SKM-1 treated with dmso at 0.1 percent for 144 hours (cell line): ENCODE results near the gene DMWD.
"Not testable (repeated sequence)": the region's sequence is repeated elsewhere in the genome, so short reads cannot be mapped to it uniquely, and the experiment has no call there.

Experiments
- DNase-seq: peaks from one replicate; lab custom pipeline; 2025; ENCODE audit not compliant: unreplicated experiment; lab: John Stamatoyannopoulos, UW

DMWD gene

GRCh38 chr19:45817010-45817724, 24.5 kb upstream of the DMWD start:
- peak; percentile 71 for DNase-seq

DNA sequence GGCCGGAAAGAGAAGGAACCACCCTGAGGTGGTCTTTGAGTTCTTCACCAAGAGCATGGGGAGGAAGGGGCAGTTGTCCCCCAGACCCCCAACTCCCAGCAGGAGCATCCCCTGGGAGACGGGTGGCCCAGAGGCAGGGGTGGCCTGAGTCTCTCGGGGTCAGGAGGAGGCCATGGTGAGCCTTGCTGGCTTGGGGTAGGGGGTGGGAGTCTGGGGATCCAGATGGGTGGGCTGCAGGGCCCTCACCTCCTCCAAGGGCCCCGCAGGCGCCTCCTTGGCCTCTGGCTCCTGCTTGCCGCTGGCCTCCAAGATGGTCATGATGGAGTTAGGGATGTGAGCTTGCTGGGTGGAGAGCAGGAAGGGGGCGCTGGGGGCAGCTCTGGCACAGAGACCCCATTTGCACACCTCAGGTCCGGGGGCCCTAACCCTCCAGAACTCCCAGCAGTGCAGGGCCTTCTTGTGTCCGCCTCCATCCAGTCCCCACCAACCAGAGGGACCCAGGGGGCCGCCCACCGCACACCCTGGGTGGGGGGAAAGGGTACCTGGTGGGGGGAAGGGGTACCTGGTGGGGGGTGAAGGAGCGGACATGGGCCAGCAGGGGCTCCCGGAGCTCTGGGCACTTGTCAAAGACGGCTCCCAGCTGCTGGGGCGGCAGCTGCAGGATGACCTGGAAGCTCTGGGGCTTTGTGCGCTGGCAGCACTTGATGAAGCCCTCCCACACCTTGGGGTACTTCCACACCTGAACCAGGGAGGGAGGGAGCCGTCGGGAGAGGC, 23.8 kb upstream of the DMWD start:
- DNase-seq: no peak

- DNase-seq: no peak
Measured at GRCh38 chr19:45815481-45816216, 23.0 kb upstream of the DMWD start.

GRCh38 chr19:45814851-45815480, 22.3 kb upstream of the DMWD start, which contains the start of gene RSPH6A:
Gene RSPH6A (minus strand): TSS chr19:45815308. CDS start chr19:45815176, 132 bp downstream.
- DNase-seq: no peak

GRCh38 chr19:45814166-45814780, 21.6 kb upstream of the DMWD start:
- DNase-seq: no peak

- no peak for DNase-seq
Measured at GRCh38 chr19:45812297-45812696, 19.7 kb upstream of the DMWD start.

GRCh38 chr19:45809643-45810159, 17.1 kb upstream of the DMWD start:
- no peak for DNase-seq

DNA sequence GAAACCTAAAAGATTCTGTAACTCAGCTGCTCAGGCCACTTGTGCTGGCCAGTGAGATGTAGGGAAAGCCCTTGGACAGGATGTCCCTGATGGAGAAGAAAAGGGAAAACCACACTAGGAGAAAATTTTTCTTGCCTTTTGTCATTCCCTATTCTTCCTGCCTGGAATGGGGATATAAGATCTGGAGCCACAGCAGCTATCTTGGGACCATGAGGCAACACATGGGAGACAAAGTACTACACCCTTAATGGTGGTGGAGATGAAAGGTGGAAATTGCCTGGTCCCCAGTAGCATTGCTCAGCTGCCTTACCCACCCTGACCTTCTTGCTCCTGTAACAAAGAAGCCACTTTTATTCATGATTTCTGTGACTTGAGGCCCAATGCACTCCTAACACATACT, 13.1 kb upstream of the DMWD start:
- no peak for DNase-seq

DNA sequence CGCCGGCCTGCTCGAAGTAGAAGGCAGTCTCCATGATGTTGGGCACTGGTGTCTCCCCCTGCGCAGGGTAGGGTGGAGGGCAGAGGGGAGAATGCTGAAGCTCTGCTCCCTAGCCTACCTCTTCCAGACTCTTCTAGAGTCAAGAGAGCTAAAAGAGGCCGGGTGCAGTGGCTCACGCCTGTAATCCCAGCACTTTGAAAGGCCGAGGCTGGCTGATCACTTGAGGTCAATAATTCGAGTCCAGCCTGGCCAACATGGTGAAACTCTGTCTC, 12.2 kb upstream of the DMWD start:
- DNase-seq: no peak

GRCh38 chr19:45804140-45804958, 11.7 kb upstream of the DMWD start:
- no peak for DNase-seq

GRCh38 chr19:45801603-45802175, 9.0 kb upstream of the DMWD start:
- DNase-seq: no peak

DNA sequence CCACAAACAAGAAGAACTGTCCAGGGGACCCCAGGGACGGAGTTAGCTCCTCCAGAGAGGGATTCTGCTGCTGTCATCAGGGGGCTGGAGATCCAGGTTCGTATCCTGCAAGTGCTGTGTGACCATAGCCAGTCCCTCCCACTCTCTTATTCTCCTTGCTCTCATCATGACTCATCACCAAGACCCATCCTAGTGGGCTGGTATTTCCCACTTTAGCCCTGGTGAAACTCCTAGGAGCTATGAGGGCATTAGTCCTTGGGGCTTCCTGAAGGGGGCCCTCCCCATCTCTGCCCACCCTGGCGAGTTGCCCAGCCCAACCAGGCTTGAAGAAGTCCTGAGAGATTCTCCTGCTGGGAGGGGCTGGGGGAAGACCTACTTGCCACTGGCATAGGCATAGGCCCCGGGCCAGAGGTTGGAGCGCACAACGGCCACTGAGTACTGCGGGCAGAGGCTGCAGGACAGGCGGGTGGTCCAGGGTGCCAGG, 7.5 kb upstream of the DMWD start:
- no peak for DNase-seq

- DNase-seq: not testable (repeated sequence)
Measured at GRCh38 chr19:45799541-45799940, 6.9 kb upstream of the DMWD start.

- DNase-seq: no peak
Measured at GRCh38 chr19:45798995-45799517, 6.4 kb upstream of the DMWD start.

DNA sequence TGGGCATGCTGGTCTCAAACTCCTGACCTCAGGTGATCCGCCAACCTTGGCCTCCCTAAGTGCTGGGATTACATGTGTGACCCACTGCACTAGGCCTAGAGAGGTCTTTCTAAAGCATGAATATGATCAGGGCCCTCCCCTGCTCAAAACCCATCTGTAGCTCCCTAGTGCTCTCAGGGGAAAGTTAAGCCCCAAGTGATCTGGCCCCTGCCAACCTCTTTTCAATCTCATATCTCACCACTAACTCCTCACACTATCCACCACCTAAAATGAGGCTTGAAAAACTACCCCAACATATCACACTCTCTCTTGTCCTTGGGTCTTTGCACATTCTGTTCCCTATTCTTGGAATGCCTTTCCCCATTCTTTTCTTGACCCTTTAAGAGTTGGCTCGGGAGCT, 2.0 kb upstream of the DMWD start:
- no peak for DNase-seq

DNA sequence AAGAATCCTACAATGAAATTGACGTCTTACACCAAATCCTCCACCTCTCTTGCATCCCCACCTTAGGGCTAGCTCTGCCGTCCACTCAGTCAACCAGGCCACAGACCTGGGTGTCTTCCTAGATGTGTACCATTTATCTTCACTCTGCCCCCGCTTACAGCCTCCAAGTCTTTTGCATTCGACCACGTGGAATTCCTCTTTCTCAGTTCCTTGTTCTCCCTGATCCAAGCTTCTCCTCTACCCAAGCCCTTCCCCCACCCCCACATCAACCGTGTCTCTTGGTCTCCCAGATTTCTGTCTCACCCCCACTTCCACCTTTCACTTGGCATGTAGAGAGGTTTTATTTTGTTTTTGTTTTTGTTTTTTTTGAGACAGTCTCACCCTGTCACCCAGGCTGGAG, 1.2 kb upstream of the DMWD start:
- no peak for DNase-seq

GRCh38 chr19:45793178-45793564, 526 bp upstream of the DMWD start:
- DNase-seq: no peak

- DNase-seq: no peak
Measured at GRCh38 chr19:45791744-45792469, 738 bp downstream of the DMWD start.

- peak; percentile 81 for DNase-seq
Measured at GRCh38 chr19:45790942-45791341, 1.7 kb downstream of the DMWD start.
